HUES6 (cell line): ENCODE measurements around the gene UBE2N.

Experiments
- H3K27ac ChIP-seq: 2 replicates; pipeline ENCODE4 v1.7.0; 2013; ENCODE audit warnings: low read depth, mild to moderate bottlenecking, low read length, inconsistent platforms
- H3K27me3 ChIP-seq: 2 replicates; pipeline ENCODE4 v1.6.1; 2013; ENCODE audit warnings: low read length; ENCODE audit not compliant: control insufficient read depth, insufficient read depth
- H3K36me3 ChIP-seq: 2 replicates; pipeline ENCODE4 v1.6.1; 2013; ENCODE audit warnings: low read length; ENCODE audit not compliant: control insufficient read depth, insufficient read depth
- H3K4me1 ChIP-seq: 2 replicates; pipeline ENCODE4 v1.6.1; 2013; ENCODE audit warnings: low read length; ENCODE audit not compliant: control insufficient read depth, insufficient read depth
- H3K4me3 ChIP-seq: 2 replicates; pipeline ENCODE4 v1.5.1; 2013; ENCODE audit warnings: low read depth, low read length
- H3K9ac ChIP-seq: one replicate; pipeline ENCODE4 v1.6.1; 2013; ENCODE audit warnings: mild to moderate bottlenecking, low read length
- H3K9me3 ChIP-seq: 2 replicates; pipeline ENCODE4 v1.6.1; 2013; ENCODE audit warnings: low read depth, low read length; ENCODE audit not compliant: control insufficient read depth, insufficient read depth

Gene UBE2N

GRCh38 chr12:93461503-93461902 is 19.8 kb upstream of the UBE2N start:
- Histone ChIP-seq H3K27me3 (no peaks in the 10 kb centered on the region), H3K4me3 (no peak overlapping the region), H3K9me3 (no peaks in the 10 kb centered on the region), H3K36me3 (no peaks in the 10 kb centered on the region), H3K4me1 (no peaks in the 10 kb centered on the region), H3K9ac (no peak overlapping the region), H3K27ac (no peak overlapping the region)

- H3K4me1 ChIP-seq = no peaks in the 10 kb centered on the region
- H3K4me3 ChIP-seq = no peak overlapping the region
- no peaks in the 10 kb centered on the region for H3K36me3 ChIP-seq
- no peak overlapping the region for H3K27ac ChIP-seq
- H3K27me3 ChIP-seq = no peaks in the 10 kb centered on the region
- no peak overlapping the region for H3K9ac ChIP-seq
- no peaks in the 10 kb centered on the region for H3K9me3 ChIP-seq
Observed at GRCh38 chr12:93460902-93461301, 19.2 kb upstream of the UBE2N start.

- Histone ChIP-seq H3K9ac (no peak overlapping the region), H3K4me3 (no peak overlapping the region), H3K27ac (no peak overlapping the region), H3K9me3 (no peaks in the 10 kb centered on the region), H3K36me3 (no peaks in the 10 kb centered on the region), H3K27me3 (no peaks in the 10 kb centered on the region), H3K4me1 (no peaks in the 10 kb centered on the region)
Observed at GRCh38 chr12:93460003-93460402, 18.3 kb upstream of the UBE2N start.

DNA sequence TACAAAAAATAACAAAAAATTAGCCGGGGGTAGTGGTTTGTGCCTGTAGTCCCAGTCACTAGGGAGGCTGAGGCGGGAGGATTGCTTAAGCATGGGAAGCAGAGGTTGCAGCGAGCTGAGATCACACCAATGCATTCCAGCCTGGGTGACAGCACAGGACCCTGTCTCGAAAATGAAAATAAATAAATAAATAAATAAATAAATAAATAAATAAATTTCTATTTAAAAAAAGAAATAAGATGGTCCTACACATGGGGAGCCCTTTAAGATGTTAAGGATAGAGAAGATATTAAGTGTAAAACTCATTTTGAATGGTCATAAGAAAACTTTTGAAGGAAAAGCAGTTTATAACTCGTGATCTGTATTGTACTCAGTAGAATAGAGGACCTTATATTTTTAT is 17.4 kb upstream of the UBE2N start:
- H3K9me3 ChIP-seq = no peaks in the 10 kb centered on the region
- no peak overlapping the region for H3K9ac ChIP-seq
- H3K36me3 ChIP-seq = no peaks in the 10 kb centered on the region
- no peak overlapping the region for H3K27ac ChIP-seq
- H3K4me3 ChIP-seq = no peak overlapping the region
- H3K4me1 ChIP-seq = no peaks in the 10 kb centered on the region
- no peaks in the 10 kb centered on the region for H3K27me3 ChIP-seq

DNA sequence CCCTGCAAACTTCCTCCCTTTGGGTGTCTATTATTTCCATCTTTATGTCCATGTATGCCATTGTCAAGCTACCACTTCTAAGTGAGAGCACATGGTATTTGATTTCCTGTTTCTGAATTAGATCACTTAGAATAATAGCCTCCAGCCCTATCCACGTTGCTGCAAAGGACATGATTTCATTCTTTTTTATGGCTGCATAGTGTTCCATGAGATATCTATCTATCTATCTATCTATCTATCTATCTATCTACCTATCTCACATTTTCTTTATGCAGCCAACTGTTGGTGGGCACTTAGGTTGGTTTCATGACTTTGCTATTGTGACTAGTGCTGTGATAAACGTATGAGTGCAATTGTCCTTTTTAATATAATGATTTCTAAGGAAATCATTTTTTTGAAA is 14.3 kb upstream of the UBE2N start:
- Histone ChIP-seq H3K9me3 (peaks cover 4% of the 10 kb centered on the region; the same call in 1 of the 2 replicates), H3K9ac (no peak overlapping the region), H3K27ac (no peak overlapping the region), H3K36me3 (no peaks in the 10 kb centered on the region), H3K27me3 (no peaks in the 10 kb centered on the region), H3K4me1 (no peaks in the 10 kb centered on the region), H3K4me3 (no peak overlapping the region)

DNA sequence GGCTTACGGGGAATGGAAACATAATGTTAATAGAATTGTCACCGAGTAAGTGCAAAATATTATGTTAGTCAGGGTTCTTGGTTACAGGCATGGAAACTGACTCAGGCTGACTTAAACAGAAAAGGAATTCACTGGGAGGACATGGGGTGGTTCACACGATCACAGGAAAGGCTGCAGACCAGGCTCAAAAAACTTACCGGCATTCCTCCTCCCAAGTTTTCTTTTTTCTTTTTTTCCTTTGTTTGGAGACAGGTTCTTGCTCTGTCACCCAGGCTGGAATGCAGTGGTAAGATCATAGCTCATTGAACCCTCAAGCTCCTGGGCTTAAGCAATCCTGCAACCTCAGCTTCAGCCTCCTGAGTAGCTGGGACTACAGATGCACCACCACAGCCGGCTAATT is 11.9 kb upstream of the UBE2N start:
- no peaks in the 10 kb centered on the region for H3K4me1 ChIP-seq
- no peak overlapping the region for H3K9ac ChIP-seq
- H3K36me3 ChIP-seq = no peaks in the 10 kb centered on the region
- no peaks in the 10 kb centered on the region for H3K27me3 ChIP-seq
- no peak overlapping the region for H3K27ac ChIP-seq
- H3K4me3 ChIP-seq = no peak overlapping the region
- peaks cover 8% of the 10 kb centered on the region; the same call in 1 of the 2 replicates for H3K9me3 ChIP-seq

DNA sequence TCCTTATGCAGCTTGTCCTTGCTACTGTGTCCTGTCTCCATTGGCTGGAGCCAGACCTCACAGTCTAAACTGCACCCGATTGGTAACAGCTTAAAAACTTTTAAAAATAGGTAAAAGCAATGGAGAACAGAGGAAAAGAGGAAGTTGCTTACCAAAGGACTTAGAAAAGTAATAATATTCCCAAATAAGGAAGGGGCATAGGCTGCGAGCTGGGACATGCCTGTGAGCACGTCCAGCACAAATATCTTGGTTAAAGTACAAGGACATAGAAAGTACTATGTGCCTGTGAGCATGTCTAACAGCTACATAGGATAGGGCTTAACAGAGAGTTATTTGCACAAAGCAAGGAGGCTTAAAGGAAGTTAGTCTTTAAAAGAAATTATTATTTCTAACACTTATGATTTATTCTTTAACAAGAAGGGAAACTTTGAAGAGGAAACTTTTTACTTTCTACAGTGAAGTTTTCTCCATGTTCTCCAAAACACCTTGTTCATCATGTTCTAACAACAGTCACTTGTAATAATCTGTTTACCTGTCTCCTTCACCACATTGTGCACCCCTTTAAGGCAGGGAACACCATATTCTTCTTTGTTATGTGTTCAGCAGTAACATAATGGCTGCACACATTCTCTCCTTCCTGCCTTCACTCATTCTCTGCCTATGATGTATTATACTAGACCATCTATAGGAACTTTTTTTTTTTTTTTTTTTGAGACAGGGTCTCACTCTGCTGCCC is 9.8 kb upstream of the UBE2N start:
- H3K9me3 ChIP-seq = peaks cover 8% of the 10 kb centered on the region; the same call in 1 of the 2 replicates
- no peak overlapping the region for H3K4me3 ChIP-seq
- H3K27me3 ChIP-seq = no peaks in the 10 kb centered on the region
- H3K27ac ChIP-seq = no peak overlapping the region
- no peaks in the 10 kb centered on the region for H3K36me3 ChIP-seq
- no peak overlapping the region for H3K9ac ChIP-seq
- H3K4me1 ChIP-seq = no peaks in the 10 kb centered on the region

DNA sequence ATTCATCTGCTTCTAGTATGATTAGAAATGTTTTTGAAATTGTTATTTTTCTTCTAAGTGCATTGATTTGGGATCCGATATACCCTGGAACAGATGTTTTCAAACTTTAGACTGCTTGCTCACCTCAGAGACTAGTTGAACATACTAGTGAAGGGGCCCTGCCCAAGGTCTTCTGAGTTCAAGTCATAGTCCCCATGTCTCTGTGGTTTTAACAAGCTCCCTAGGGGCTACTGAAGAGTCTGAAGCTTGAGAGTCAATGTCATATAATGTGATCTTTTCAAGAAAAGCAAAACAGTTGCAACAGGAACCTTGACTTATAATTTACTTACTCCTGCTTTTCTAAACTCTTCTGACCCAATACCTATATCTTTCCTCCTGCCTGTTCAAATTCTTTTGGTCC is 7.5 kb upstream of the UBE2N start:
- Histone ChIP-seq H3K4me1 (no peaks in the 10 kb centered on the region), H3K27ac (no peak overlapping the region)

DNA sequence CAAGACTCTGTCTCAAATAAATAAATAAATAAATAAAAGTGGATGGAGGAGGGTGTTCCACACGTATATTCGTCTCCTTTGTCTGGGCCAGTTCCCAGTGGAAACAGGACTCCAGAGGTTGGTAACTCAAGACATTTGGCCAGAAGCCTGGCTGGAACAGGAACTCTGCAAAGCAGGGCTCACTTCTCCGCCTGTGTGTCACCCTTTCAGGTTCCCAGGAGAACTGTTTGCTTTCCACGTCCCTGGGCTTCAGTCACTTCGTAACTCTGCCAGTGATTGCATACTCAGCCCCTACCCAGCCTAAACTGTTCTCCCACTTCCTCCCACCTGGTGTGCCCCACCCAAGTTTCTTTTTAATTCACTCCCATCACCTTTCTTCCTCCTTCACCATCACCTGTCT is 7.0 kb upstream of the UBE2N start:
- Histone ChIP-seq H3K9me3 (peaks cover 8% of the 10 kb centered on the region; the same call in 1 of the 2 replicates), H3K27me3 (no peaks in the 10 kb centered on the region), H3K27ac (no peak overlapping the region), H3K4me3 (no peak overlapping the region), H3K36me3 (no peaks in the 10 kb centered on the region), H3K4me1 (no peaks in the 10 kb centered on the region), H3K9ac (no peak overlapping the region)

More for the DNA sequence above, 7.5 kb upstream of the UBE2N start:
- H3K36me3 ChIP-seq = no peaks in the 10 kb centered on the region
- H3K9me3 ChIP-seq = peaks cover 8% of the 10 kb centered on the region; the same call in 1 of the 2 replicates
- H3K9ac ChIP-seq = no peak overlapping the region
- H3K4me3 ChIP-seq = no peak overlapping the region
- H3K27me3 ChIP-seq = no peaks in the 10 kb centered on the region

GRCh38 chr12:93447555-93448290 is 6.0 kb upstream of the UBE2N start:
- Histone ChIP-seq H3K27ac (no peak overlapping the region), H3K9ac (no peak overlapping the region), H3K9me3 (peaks cover 8% of the 10 kb centered on the region; the same call in 1 of the 2 replicates), H3K27me3 (no peaks in the 10 kb centered on the region), H3K4me3 (no peak overlapping the region), H3K36me3 (no peaks in the 10 kb centered on the region), H3K4me1 (0 out of 2 replicates have a peak, but pooled peaks cover 5% of the 10 kb centered on the region)

GRCh38 chr12:93443576-93443975 is 1.8 kb upstream of the UBE2N start:
- Histone ChIP-seq H3K36me3 (no peaks in the 10 kb centered on the region), H3K27me3 (no peaks in the 10 kb centered on the region), H3K4me3 (peak overlapping the region; percentile 90; the same call in 1 of the 2 replicates), H3K4me1 (peaks cover 24% of the 10 kb centered on the region), H3K27ac (no peak overlapping the region), H3K9me3 (no peaks in the 10 kb centered on the region), H3K9ac (no peak overlapping the region)
